Measurements from ENCODE around the gene ASB6. TPM values are rescaled to one million over a fixed set of nuclear protein-coding genes. Genes with fewer than 3 reads are reported as not detected.

The ASB6 gene
- total RNA-seq, 1 experiment from 2014 or later: 20.0 TPM

DNA sequence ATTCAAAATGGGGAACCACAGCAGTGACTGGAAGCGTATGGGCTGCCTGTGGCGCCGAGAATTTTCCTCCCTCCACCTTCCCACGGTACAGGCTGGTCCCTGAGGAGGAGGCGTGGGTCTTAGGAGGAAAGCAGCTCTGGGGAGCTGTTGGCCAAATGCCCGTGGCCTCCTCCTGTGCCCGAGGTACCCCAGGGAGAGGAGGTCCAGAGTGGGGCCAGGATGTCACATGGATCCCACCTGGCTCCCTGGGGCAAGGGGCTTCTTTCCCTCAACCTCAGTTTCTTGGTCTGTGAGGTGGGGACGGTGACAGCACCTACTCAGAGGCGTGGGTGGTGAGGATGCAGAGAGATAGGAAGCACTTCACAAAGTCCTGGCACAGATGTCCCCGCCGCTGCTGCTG lies 40.0 kb upstream of the ASB6 start (continued):
- no peak for TF ChIP-seq FOXP4 (CRISPR knock-in tag; IDR thresholded peaks at IDR 0.05)

DNA sequence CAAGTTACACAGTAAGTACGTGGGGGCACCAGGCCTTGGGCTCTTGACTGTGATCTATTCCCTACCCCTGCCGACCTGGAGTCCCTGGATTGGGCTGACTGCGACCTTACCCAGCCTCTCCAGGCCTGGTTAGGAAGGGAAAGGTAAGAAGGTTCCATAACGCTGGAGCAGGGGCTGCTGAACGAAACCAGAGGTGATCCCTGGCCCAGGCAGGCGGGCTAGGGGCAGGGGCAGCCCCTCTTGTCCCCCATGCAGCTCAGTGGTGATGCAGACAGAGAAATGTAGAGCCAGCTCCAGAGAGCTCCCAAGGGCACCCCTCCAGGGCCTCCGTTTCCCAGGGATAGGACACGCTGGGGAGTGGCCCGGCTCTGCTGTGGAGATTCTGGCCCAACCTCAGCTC lies 37.6 kb upstream of the ASB6 start:
- TF ChIP-seq ZNF121 (CRISPR knock-in tag; IDR thresholded peaks at IDR 0.05): no peak
- TF ChIP-seq, protein P1, sequence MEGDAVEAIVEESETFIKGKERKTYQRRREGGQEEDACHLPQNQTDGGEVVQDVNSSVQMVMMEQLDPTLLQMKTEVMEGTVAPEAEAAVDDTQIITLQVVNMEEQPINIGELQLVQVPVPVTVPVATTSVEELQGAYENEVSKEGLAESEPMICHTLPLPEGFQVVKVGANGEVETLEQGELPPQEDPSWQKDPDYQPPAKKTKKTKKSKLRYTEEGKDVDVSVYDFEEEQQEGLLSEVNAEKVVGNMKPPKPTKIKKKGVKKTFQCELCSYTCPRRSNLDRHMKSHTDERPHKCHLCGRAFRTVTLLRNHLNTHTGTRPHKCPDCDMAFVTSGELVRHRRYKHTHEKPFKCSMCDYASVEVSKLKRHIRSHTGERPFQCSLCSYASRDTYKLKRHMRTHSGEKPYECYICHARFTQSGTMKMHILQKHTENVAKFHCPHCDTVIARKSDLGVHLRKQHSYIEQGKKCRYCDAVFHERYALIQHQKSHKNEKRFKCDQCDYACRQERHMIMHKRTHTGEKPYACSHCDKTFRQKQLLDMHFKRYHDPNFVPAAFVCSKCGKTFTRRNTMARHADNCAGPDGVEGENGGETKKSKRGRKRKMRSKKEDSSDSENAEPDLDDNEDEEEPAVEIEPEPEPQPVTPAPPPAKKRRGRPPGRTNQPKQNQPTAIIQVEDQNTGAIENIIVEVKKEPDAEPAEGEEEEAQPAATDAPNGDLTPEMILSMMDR (IDR thresholded peaks at IDR 0.05): no peak
- TF ChIP-seq, protein P2, sequence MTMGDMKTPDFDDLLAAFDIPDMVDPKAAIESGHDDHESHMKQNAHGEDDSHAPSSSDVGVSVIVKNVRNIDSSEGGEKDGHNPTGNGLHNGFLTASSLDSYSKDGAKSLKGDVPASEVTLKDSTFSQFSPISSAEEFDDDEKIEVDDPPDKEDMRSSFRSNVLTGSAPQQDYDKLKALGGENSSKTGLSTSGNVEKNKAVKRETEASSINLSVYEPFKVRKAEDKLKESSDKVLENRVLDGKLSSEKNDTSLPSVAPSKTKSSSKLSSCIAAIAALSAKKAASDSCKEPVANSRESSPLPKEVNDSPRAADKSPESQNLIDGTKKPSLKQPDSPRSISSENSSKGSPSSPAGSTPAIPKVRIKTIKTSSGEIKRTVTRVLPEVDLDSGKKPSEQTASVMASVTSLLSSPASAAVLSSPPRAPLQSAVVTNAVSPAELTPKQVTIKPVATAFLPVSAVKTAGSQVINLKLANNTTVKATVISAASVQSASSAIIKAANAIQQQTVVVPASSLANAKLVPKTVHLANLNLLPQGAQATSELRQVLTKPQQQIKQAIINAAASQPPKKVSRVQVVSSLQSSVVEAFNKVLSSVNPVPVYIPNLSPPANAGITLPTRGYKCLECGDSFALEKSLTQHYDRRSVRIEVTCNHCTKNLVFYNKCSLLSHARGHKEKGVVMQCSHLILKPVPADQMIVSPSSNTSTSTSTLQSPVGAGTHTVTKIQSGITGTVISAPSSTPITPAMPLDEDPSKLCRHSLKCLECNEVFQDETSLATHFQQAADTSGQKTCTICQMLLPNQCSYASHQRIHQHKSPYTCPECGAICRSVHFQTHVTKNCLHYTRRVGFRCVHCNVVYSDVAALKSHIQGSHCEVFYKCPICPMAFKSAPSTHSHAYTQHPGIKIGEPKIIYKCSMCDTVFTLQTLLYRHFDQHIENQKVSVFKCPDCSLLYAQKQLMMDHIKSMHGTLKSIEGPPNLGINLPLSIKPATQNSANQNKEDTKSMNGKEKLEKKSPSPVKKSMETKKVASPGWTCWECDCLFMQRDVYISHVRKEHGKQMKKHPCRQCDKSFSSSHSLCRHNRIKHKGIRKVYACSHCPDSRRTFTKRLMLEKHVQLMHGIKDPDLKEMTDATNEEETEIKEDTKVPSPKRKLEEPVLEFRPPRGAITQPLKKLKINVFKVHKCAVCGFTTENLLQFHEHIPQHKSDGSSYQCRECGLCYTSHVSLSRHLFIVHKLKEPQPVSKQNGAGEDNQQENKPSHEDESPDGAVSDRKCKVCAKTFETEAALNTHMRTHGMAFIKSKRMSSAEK (CRISPR knock-in tag; IDR thresholded peaks at IDR 0.05; ENCODE audit: borderline replicate concordance): no peak
- TF ChIP-seq, protein P3, sequence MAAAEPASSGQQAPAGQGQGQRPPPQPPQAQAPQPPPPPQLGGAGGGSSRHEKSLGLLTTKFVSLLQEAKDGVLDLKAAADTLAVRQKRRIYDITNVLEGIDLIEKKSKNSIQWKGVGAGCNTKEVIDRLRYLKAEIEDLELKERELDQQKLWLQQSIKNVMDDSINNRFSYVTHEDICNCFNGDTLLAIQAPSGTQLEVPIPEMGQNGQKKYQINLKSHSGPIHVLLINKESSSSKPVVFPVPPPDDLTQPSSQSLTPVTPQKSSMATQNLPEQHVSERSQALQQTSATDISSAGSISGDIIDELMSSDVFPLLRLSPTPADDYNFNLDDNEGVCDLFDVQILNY (CRISPR knock-in tag; IDR thresholded peaks at IDR 0.05): no peak
- H3K9me3 Mint-ChIP-seq: no peaks in the 10 kb centered on the region
- H3K27ac Mint-ChIP-seq: no peak overlapping the region
- POLR2A ChIA-PET: interaction anchor here (0.5 to 0.6 kb wide), 2 partner anchors 10 to 58 kb away, joined by 3 read pairs; no protein-coding TSS in a partner anchor
- ATAC-seq (no peak), DNase-seq (ENCODE audit: low spot score) (no peak)
- no peaks in the 10 kb centered on the region; the same call in 1 of the 2 replicates for H3K27me3 Mint-ChIP-seq (ENCODE audit: low read depth)
- CTCF ChIA-PET: interaction anchor here (0.8 to 1.6 kb wide), 2 partner anchors 13 to 59 kb away, joined by 3 read pairs; no protein-coding TSS in a partner anchor
- H3K4me1 Mint-ChIP-seq: peaks cover 9% of the 10 kb centered on the region; the same call in 1 of the 2 replicates
- no peaks in the 10 kb centered on the region for H3K36me3 Mint-ChIP-seq
- no peak overlapping the region for H3K4me3 Mint-ChIP-seq

GRCh38 chr9:129678844-129679243 lies 36.9 kb upstream of the ASB6 start:
- no peak for DNase-seq (ENCODE audit: low spot score)
- Mint-ChIP-seq H3K27ac (no peak overlapping the region), H3K36me3 (no peaks in the 10 kb centered on the region), H3K27me3 (ENCODE audit: low read depth) (no peaks in the 10 kb centered on the region; the same call in 1 of the 2 replicates), H3K4me3 (no peak overlapping the region), H3K9me3 (no peaks in the 10 kb centered on the region), H3K4me1 (peaks cover 9% of the 10 kb centered on the region; the same call in 1 of the 2 replicates)
- CTCF ChIA-PET: interaction anchor here (0.6 to 1.6 kb wide), 2 partner anchors 12 to 42 kb away, joined by 3 read pairs; no protein-coding TSS in a partner anchor
- TF ChIP-seq ZNF396 (CRISPR knock-in tag; IDR thresholded peaks at IDR 0.05; ENCODE audit: borderline replicate concordance) (no peak), ZNF317 (CRISPR knock-in tag; IDR thresholded peaks at IDR 0.05; ENCODE audit: borderline replicate concordance, low read depth) (no peak), IRF2 (CRISPR knock-in tag; IDR thresholded peaks at IDR 0.05; ENCODE audit: borderline replicate concordance, low read depth) (no peak), GTF2I (CRISPR knock-in tag; conservative IDR thresholded peaks at IDR 0.05) (no peak), FOXJ3 (CRISPR knock-in tag; IDR thresholded peaks at IDR 0.05; ENCODE audit: borderline replicate concordance) (no peak), GABPB1 (CRISPR knock-in tag; IDR thresholded peaks at IDR 0.05) (no peak), ZSCAN18 (CRISPR knock-in tag; IDR thresholded peaks at IDR 0.05) (no peak), JUN (CRISPR knock-in tag; IDR thresholded peaks at IDR 0.05) (no peak), ZBTB43 (CRISPR knock-in tag; IDR thresholded peaks at IDR 0.05) (no peak)
- ATAC-seq: no peak
- POLR2A ChIA-PET: interaction anchor here (0.5 to 0.6 kb wide), 2 partner anchors 10 to 59 kb away, joined by 3 read pairs; no protein-coding TSS in a partner anchor
